HG03521 (cell line): ENCODE results near the gene FAXC.

Experiments used
- ATAC-seq: cut with Tn5 transposase; IDR thresholded peaks from one replicate; pipeline ENCODE4 v1.9.1; 2021; ENCODE audit warnings: mild to moderate bottlenecking, moderate library complexity; ENCODE audit not compliant: unreplicated experiment

FAXC gene

DNA sequence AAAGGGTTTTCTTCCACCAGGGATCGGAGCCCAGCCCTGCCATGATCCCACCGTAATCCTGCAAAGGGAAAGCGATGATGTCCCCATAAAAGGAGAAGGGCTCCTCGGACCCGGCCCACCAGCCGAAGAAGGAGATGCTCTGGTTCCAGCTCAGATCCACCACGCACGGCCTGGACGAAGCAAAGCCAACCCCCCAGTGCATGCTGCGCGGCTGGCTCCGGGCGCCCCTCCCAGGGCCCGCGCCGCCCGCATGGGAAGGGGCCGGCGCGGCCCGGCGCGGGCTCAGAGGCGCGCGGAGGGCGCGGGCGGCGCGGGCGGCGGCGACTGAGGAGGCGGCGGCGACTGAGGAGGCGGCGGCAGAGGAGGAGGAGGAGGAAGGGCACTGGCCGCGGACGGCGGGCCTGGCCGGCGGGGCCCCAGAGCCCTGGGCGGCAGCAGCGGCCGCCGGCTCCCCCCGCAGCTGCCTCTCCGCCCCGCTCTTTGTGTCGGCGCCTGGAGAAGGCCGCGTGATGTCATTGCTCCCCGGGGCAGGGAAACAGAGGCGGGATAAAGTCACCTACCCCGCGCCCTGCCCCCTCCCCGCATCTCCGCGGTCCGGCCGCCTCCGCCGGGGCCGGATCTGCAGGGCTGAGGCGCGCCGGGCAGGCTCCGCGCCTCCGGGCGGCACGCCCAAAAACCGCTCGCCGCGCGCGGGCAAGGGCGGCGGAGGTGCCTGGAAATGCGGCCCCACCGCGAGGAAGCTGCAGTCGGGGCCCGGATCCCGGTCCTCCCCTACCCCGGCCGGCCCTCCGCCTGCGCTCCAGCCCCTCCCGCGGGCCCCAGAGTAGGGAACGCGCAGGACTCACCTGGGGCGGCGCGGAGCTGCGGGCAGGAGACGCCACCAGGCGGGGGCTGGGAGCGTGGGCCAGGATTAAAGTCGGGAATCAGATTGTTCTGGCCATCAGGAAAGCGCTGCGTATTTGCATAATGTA lies at the start of gene FAXC:
TSS of gene FAXC (minus strand) at position 504 of the 971 bp plus-strand sequence. CDS start at position 202, 302 bp downstream.
- ATAC-seq: no peak

DNA sequence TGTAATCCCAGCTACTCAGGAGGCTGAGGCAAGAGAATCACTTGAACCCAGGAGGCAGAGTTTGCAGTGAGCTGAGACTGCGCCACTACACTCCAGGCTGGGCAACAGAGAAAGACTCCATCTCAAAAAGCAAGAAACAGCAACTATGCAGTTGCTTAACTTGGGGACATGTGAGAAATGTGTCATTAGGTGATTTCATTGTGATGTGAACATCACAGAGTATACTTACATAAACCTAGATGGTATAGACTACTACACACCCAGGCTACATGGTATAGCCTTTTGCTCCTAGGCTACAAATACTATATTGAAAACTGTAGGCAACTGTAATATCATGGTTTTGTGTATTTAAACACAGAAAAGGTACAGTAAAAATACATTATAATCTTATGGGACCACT lies 47.8 kb upstream of the FAXC start:
- no peak for ATAC-seq

DNA sequence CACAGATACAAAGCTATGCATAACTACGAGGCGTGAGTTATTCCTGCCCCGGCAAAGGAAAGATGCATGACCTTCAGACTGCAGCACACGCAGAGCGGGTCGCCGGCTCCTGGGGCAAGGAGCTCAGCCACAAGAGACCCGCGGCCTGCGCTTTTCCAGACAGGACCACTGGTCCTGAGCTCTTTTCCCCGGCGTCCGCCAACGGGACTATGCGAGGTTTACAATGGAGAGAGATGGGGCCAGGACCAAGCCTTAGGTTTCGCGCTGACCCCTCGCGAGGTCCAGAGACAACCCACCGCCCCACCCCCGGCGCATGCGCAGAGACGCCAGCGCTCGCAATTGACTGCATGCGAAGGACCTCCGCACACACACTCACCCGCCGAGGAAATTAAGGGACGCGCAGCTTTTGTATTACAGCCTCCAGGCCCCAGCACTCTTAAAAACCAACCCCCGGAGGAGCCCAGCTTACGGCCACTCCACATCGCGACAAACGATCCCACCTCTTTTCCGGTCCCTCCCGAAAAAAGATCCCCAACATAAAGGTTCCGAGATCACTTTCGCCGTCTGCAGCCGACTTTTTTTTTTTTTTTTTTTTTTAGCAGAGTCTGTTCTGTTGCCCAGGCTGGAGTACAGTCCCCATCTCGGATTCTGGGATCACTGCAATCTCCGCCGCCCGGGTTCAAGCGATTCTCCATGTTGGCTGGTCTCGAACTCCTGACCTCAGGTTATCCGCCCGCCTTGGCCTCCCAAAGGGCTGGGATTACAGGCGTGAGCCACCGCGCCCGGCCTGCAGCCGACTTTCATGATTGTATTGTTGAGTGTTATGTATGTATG lies 44.4 kb upstream of the FAXC start, which contains the start of gene COQ3:
TSS of gene COQ3 (minus strand) at position 498 of the 834 bp plus-strand sequence. CDS start at position 482, 16 bp downstream.
- ATAC-seq: peak; percentile 82

DNA sequence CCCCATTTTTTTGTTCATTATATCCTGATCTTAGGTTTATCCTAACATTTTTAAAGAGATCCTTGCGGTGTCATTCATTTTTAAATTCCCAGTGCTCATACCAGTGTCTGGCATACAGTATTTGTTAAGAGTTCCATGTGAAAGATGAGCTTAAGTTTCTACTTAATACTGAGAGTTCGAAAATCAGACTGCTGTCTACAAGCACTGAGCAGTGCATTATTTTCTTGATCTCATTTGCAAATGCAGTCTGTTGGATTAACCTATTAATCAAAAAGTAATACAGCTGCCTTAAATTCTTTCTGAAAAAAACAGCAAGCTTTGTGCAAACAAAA lies 43.9 kb upstream of the FAXC start:
- peak; percentile 9 for ATAC-seq

DNA sequence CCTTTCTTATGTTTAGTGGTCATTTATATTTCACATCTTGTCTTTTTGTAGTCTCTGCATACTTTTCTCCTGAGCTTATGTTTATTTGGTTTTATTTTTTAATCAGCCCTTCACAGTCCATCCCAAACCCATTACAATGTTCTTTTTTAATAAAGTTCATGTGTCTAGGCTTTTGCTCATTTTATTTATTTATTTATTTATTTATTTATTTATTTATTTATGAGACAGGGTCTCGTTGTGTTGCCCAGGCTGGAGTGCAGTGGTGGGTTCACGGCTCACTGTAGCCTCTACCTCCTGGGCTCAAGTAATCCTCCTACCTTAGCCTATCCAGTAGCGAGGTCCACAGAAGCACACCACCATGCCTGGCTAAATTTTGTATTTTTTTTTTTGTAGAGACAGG lies 41.4 kb upstream of the FAXC start:
- ATAC-seq: no peak

DNA sequence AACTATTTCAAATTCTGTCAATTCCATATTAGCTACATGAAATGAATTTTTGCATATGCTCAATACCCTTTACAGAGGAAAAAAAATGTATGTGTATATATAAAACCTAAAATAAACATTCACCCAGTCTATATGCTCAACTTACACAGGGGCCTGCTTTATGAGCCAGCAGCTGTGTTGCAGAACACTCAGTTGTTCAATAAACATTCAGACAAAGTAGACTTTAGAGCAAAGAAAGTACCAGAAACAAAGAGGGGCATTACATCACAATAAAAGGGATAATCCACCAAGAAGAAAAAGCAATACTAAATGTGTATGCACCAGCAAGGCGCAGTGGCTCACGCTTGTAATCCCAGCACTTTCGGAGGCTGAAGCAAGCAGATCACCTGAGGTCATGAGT lies 35.0 kb upstream of the FAXC start:
- no peak for ATAC-seq

DNA sequence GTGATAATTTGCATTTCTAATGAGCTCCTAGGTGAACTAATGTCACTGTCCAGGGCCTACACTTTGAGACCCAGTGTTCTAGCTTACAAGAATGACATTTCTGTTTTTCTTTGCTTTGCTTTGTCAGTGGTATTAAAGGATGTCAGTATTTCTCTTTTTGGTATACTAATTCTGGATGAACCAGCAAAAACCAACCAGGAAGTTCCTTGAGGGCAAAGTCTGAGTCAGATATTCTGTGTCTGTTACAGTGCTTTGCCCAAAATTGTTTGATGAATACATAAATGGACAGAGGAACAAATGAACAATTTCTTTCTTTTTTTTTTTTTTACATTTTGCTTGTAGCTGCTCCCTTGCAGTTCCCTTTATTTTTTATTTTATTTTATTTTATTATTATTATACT lies 29.2 kb upstream of the FAXC start:
- no peak for ATAC-seq

DNA sequence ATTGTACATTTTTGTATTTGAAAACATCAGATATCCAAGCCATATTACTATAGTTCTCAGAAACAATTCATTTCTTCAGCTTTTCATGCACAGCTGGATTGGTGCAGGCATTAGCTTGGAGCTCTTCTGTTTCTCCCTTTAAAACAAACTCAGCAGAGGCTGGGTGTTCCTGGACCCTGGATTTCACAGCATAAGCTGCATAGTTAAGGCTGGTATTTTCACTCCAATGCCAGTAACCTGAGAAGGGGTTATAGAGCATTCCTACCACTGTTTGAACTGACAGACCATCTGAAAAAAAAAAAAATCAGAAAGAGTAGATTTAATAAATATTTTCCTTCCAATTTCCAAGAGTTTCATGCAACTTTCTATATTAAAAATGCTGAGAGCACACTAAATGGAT lies 20.1 kb upstream of the FAXC start:
- ATAC-seq: no peak

DNA sequence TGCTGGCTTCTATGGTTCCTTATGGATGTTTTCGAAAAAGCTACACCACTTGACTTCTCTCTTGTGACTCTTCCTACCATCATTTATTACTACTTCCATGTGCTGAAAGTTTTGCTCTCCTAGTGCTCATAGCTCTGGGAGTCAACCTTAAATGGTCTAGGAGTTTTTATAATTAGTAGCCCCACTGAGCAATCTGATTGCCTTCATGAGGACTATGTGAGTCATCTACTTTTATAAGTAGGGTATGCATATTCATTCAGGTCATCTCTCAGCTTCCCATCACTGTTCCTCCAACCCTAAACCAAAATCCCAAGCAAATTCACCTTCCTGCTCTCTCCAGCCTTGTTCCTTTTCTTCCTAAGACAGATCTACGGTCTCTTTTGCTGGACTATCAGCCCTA lies 17.4 kb upstream of the FAXC start:
- no peak for ATAC-seq

DNA sequence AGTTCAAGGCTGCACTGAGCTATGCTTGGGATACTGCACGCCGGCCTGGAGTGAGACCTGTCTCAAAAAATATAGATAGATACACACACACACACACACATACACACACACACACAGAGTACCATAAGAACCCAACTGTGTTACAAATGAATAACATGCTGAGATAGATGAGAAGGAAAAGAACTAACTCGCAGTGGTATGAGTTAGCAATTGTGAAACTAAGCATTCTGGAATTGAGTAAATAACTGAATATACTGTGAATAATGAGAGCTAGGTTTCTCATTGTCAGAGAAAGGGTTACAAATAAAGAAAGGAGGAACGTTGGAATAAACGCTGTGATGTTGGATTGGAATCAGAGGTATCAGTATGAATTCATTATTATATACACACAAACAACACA lies 14.6 kb upstream of the FAXC start:
- ATAC-seq: peak; percentile 66

DNA sequence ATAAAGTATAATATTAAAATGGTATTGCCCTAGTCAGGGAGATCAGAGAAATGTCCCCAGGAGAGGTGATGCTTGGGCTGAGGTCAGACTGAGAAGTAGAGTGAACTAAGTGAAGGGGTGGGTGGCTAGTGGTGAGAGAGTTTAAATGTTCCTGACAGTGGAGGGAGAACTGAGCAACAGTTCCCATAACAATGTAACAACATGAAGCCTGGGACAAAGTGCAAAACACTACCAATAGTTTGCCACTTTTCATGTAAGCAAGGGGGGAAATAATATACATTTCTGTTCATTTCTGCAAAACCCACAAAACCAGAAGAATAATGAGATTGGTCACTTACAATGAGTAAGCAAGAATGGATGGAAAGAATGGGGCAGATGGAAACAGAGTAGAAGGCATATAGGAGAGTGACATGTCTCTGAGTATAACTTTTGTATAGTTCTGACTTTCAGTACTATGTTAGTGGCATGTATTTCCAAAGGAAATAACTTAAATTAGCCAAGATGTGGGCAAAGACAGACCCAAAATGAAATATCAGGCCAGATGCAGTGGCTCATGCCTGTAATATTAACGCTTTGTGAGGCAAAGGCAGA lies 13.3 kb upstream of the FAXC start:
- no peak for ATAC-seq

DNA sequence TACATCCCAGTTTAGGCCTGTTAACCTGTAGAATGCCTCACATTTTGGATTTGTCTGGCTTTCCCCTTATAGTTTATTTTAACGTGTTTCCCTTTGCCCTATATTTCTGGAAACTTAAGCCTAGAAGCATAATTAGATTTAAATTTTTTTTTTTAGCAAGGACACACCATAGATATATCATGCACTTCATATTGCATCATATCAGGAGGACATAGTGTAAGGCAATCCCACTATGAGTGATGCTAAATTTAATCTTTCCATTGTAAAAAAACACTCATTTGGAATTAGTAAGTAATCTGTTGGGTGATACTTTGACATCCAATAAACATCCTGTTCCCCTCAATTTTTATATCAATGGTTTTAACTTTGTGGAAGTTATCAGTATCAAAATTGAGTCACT lies 10.3 kb upstream of the FAXC start:
- no peak for ATAC-seq

DNA sequence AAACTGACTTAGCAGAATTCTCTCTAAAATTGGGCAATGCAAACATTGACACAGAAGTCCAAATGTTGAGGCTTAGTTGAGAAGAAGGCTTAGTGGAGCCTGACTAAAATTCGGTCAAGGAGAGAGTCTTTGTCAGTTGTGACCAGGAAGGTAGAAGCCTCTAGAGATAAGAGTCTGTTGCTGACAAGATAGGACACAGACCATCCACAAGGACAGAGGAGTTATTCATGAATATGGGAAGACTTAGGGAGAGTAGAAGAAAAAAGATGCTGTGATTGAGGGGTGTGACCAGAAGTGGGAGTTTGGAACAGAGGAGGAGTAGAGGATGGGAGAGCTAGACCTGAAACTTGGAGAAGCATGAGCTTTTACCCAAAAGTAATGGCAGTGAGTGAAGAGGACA lies 7.2 kb upstream of the FAXC start:
- ATAC-seq: no peak

DNA sequence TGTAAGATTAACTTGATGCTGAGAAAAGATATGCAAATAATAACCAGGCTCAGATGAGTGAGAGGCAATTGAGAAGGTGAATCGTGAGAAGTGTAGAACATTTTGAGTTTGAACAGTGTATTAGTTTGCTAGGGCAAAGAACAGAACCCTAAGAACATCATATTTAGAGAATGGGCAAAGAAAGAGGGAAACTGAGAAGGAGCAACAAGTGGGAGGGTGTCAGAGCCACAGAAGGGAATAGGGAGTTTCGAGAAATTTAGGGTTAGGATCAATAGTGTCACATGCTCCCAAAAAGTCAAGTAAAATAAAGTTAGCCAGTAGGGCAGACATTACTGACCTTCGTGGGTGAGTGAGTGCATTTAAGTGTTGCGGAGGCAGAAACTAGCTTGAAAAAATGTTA lies 5.5 kb upstream of the FAXC start:
- ATAC-seq: no peak

DNA sequence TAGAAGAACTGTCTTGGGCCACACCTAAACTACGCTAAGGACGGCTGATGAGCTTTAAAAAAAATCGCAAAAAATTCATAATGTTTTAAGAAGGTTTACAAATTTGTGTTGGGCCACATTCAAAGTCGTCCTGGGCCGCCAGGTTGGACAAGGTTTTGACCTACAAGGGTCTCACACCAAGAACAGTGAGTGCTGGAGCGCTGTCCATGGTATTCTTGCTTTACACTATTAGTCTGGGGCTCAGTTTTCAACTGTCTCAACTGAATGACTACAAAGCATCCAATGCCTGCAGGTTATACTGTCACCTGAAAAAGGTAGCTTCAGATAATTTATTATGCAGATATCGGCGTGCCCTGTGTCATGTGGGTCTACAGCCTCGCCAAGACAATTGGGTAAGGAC lies 3.7 kb upstream of the FAXC start:
- ATAC-seq: no peak

DNA sequence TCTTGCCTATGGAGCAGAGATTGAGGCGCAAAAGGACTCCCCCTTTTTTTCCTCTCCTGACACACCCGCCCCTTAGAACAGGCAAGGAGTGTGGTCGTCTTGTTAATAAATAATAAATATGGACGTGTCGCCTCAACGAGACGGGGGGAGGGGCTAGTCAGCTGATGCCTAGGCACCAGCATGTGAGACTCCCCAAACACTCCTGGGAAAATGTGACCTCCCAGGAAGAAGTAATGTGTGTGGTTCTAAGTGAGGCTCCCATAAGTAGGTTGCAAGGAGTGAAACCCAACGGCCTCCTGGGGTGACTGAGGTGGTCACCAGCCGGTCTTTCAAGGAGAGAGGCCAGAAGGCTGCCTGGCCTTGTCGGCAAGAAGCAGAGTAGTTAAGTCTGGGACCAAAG lies 1.1 kb upstream of the FAXC start:
- ATAC-seq: no peak

DNA sequence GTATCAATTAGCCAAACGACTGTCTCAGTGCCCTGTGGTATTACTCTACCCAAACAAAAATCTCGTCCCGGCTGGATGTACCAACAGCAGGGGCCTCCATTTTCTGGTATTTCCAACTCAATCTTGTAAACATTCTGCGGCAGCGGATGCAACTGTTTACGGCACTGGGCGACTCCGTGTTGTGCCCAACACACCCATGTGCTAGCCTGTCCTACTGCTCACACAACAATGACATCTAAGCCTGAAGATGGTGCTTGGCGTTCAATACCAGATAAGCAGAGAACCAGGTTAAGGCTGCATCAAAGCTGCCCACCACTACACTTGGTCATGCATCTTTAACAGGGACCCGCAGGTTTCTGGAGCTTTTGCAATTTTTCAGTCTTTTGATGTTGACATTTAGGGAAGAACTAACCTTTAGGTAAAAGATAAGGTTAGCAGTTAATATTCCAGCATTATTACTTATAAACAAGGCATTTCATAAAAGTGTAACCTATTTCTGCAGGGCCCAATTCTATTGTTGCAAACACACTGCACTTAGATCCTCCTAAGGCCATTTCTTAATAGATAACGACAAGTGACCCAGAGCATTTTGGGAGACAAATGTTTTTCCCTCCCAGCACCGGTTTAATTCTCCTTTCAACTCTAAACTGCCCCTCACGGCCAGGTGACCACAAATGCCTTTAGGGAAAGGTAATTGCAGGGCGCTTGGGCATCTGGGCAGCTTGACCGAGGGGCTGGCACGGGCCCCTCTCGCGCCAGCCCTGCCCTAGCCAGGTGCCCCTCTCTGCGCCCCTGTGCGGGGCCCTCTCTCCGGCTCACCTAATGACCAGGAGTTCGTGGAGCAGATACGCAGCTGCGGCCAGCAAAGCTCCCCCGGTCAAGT lies 945 bp downstream of the FAXC start:
- no peak for ATAC-seq

DNA sequence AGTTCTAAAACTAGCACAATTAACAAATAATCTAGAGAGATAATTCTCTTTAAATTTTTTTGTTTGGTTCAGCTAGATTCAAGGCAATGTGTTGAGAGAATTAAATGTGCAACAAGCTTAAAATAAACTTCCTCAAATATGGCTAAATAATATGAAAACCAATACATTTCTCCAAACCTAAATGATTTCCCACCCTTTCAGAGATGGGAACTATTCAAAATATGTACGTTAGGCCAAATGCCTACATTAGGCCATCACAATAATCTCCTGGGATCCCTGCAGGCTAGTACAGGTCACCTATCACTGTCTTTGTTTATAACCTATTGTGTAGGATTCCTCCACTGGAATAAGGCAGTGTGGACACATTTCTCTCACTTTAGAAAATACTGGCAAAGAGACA lies 1.7 kb downstream of the FAXC start:
- no peak for ATAC-seq

DNA sequence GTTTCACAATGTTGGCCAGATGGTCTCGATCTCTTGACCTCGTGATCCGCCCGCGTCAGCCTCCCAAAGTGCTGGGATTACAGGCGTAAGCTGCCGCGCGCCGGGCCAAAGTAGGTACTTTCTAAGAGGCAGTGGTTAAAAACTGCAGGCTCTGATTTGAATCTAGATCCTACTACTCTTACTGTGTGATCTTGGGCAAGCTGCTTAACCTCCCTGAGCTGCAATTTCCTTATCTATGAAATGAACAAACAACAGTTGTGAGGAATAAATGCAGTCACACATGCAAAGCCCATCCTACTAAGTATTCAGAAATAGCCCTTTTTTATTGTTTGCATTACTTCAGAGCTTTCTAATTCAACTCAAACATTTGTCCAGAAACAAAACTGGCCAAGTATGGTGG lies 2.9 kb downstream of the FAXC start:
- ATAC-seq: no peak

DNA sequence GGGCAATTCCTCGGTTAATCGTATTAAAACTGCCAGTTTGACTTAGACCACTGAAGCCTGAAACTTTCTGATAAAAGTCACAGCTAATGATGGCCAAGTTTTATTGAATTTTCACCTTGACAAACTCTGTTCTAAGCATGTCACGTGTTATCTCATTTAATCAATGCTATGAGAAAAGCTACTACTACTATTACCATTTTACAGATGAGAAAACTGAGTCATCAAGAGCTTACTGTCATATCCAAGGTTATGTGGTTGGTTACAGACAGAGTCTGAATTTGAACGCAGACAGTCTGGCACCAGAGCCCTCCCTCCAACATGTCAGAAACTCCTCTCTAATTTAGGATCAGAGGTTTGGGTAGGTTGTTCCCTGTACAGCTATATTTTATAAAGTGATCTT lies 4.3 kb downstream of the FAXC start:
- ATAC-seq: no peak

DNA sequence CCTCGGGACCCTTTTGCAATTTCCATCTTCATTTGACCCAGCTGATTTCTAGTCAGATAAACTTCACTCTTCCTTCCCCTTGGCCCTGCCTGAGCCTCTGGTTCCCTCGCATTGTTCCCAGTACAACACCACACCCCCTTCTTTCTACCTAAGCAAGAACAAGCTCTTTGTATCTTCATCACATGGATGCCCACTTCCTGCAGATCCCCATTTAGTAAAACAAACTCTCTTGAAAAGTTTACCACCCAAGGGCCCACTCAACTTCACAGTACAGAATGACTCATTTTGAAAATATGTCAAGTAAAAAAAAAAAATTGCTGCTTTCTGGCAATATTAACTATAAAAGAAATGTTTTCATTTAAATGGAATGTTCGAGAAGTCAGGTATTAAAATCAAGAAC lies 5.2 kb downstream of the FAXC start:
- ATAC-seq: no peak
